Panc1 (cell line): ENCODE measurements around the gene SSBP2.

Source experiments
- SIN3A ChIP-seq: IDR thresholded peaks from 2 replicates; pipeline ENCODE4 v1.6.1; 2012; ENCODE audit warnings: low read depth, mild to moderate bottlenecking, low read length, moderate library complexity, borderline replicate concordance; ENCODE audit not compliant: insufficient read depth
- TF ChIP-seq, protein P1 (sequence below): fragments of 450-650 bp; IDR thresholded peaks from 2 replicates; pipeline ENCODE4 v1.5.1; 2017; ENCODE audit warnings: mild to moderate bottlenecking
- TF ChIP-seq, protein P2 (sequence below), 2 experiments: IDR thresholded peaks; 2 replicates each; pipeline ENCODE4 v1.6.1; 2011 to 2012; ENCODE audit warnings: low read depth in 2 of 2, control low read depth in 1 of 2, low read length in 1 of 2, mild to moderate bottlenecking in 1 of 2, moderate library complexity in 1 of 2; ENCODE audit not compliant: insufficient read depth in 1 of 2

DNA sequence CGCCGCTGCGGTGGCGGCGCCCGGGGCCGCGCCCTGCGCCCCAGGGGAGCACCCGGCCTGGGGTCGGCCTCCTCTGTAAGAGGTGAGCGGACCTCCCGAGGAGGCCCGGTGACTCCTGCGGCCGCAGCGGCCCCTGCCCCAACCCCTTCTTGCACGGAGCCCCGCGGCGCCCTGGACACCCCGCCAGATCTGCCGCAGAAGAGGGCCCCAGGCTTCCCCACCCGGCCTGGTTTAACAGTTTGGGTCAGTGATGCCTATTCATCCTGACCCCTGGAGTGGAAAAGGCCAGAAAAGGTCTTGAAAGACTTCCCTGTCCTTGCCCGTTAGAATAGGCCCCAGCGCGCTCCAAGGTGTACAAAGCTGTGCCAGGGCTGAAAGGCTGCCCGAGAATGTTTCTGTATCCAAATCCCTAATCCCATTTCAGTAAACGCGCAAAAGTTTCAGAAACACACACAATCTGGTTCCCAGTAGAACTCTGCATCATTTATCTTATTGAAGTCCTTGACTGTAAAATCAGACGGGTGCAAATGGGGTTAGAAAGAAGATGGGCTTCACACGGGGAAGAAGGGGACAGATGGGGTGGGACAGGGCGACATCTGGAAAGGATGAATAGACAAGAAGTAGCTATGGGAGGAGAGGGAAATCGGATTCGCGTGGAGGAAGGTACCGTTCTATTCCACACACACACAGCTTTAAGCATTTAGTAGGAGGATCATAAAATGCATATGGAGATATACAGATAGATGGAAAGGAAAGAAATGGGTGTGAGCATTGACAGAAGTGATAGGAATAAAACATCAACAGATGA, 1.1 kb upstream of the SSBP2 start:
- TF ChIP-seq, protein P1, sequence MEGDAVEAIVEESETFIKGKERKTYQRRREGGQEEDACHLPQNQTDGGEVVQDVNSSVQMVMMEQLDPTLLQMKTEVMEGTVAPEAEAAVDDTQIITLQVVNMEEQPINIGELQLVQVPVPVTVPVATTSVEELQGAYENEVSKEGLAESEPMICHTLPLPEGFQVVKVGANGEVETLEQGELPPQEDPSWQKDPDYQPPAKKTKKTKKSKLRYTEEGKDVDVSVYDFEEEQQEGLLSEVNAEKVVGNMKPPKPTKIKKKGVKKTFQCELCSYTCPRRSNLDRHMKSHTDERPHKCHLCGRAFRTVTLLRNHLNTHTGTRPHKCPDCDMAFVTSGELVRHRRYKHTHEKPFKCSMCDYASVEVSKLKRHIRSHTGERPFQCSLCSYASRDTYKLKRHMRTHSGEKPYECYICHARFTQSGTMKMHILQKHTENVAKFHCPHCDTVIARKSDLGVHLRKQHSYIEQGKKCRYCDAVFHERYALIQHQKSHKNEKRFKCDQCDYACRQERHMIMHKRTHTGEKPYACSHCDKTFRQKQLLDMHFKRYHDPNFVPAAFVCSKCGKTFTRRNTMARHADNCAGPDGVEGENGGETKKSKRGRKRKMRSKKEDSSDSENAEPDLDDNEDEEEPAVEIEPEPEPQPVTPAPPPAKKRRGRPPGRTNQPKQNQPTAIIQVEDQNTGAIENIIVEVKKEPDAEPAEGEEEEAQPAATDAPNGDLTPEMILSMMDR, result no peak
- no peak for TF ChIP-seq SIN3A
- TF ChIP-seq, protein P2, sequence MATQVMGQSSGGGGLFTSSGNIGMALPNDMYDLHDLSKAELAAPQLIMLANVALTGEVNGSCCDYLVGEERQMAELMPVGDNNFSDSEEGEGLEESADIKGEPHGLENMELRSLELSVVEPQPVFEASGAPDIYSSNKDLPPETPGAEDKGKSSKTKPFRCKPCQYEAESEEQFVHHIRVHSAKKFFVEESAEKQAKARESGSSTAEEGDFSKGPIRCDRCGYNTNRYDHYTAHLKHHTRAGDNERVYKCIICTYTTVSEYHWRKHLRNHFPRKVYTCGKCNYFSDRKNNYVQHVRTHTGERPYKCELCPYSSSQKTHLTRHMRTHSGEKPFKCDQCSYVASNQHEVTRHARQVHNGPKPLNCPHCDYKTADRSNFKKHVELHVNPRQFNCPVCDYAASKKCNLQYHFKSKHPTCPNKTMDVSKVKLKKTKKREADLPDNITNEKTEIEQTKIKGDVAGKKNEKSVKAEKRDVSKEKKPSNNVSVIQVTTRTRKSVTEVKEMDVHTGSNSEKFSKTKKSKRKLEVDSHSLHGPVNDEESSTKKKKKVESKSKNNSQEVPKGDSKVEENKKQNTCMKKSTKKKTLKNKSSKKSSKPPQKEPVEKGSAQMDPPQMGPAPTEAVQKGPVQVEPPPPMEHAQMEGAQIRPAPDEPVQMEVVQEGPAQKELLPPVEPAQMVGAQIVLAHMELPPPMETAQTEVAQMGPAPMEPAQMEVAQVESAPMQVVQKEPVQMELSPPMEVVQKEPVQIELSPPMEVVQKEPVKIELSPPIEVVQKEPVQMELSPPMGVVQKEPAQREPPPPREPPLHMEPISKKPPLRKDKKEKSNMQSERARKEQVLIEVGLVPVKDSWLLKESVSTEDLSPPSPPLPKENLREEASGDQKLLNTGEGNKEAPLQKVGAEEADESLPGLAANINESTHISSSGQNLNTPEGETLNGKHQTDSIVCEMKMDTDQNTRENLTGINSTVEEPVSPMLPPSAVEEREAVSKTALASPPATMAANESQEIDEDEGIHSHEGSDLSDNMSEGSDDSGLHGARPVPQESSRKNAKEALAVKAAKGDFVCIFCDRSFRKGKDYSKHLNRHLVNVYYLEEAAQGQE (IDR thresholded peaks at IDR 0.05; ENCODE audit: insufficient read depth in 1 of 2, low read depth in 2 of 2, low read length in 1 of 2), result no peak
